Measurements from ENCODE around the gene KLHDC9. TPM values are rescaled to one million over a fixed set of nuclear protein-coding genes. Genes with fewer than 3 reads are reported as not detected.

Gene KLHDC9
- total and polyA plus RNA-seq, 9 of the 15 experiments (the other 6 are each of a cell fraction or from before 2014, with no cell fraction given), result not detected

GRCh38 chr1:161133220-161133740 is 35.1 kb downstream of the KLHDC9 start (continued):
- TF ChIP-seq ETV5 (CRISPR knock-in tag; IDR thresholded peaks at IDR 0.05; ENCODE audit: low read depth) (no peak), HDAC6 (IDR thresholded peaks at IDR 0.05; ENCODE audit: low read depth, low read length) (no peak), ATF4 (CRISPR knock-in tag; IDR thresholded peaks at IDR 0.05) (no peak), XRCC5 (IDR thresholded peaks at IDR 0.05; ENCODE audit: low read depth, low read length) (no peak), PRMT5 (CRISPR knock-in tag; IDR thresholded peaks at IDR 0.05) (no peak), XRCC3 (IDR thresholded peaks at IDR 0.05) (no peak), ARHGAP35 (IDR thresholded peaks at IDR 0.05; ENCODE audit: partially characterized antibody) (no peak), FOXO4 (CRISPR knock-in tag; IDR thresholded peaks at IDR 0.05) (no peak), EZH2 (IDR thresholded peaks at IDR 0.05; ENCODE audit: borderline replicate concordance, low read depth, low read length) (no peak), SMAD1 (IDR thresholded peaks at IDR 0.05; ENCODE audit: low read depth, low read length, partially characterized antibody) (no peak), NFIX (CRISPR knock-in tag; IDR thresholded peaks at IDR 0.05; ENCODE audit: low read depth) (no peak), TCF15 (CRISPR knock-in tag; IDR thresholded peaks at IDR 0.05) (no peak), GABPB2 (CRISPR knock-in tag; conservative IDR thresholded peaks at IDR 0.05) (no peak), ZNF436 (CRISPR knock-in tag; IDR thresholded peaks at IDR 0.05) (no peak), SETDB1 (IDR thresholded peaks at IDR 0.05; ENCODE audit: low read length) (no peak), NFE2L1 (tag; IDR thresholded peaks at IDR 0.05; ENCODE audit: borderline replicate concordance, low read depth) (no peak), PREB (CRISPR knock-in tag; IDR thresholded peaks at IDR 0.05) (no peak), NFIC (IDR thresholded peaks at IDR 0.05) (no peak), DNMT1 (IDR thresholded peaks at IDR 0.05) (no peak), FOSL1 (tag; conservative IDR thresholded peaks at IDR 0.05) (peak; percentile 29; the same call in 1 of the 2 replicates), TOE1 (IDR thresholded peaks at IDR 0.05; ENCODE audit: borderline replicate concordance) (no peak), TOE1 (CRISPR knock-in tag; IDR thresholded peaks at IDR 0.05; ENCODE audit: borderline replicate concordance, low read depth) (0 out of 2 replicates have a peak, but pooled peaks have one; percentile 7), HDAC1 (IDR thresholded peaks at IDR 0.05) (0 out of 4 replicates have a peak, but pooled peaks of 1 of the 2 experiments have one; percentile 20), CEBPB (tag; IDR thresholded peaks at IDR 0.05) (no peak), ELF1 (tag; IDR thresholded peaks at IDR 0.05) (no peak)
- TF ChIP-seq, protein P1, sequence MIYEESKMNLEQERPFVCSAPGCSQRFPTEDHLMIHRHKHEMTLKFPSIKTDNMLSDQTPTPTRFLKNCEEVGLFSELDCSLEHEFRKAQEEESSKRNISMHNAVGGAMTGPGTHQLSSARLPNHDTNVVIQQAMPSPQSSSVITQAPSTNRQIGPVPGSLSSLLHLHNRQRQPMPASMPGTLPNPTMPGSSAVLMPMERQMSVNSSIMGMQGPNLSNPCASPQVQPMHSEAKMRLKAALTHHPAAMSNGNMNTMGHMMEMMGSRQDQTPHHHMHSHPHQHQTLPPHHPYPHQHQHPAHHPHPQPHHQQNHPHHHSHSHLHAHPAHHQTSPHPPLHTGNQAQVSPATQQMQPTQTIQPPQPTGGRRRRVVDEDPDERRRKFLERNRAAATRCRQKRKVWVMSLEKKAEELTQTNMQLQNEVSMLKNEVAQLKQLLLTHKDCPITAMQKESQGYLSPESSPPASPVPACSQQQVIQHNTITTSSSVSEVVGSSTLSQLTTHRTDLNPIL (CRISPR knock-in tag; IDR thresholded peaks at IDR 0.05), result no peak

Measured in K562 (cell line).